Skeletal muscle satellite cell (primary cell): Measurements from ENCODE around the gene EHF. TPM values are rescaled to one million over a fixed set of nuclear protein-coding genes. Genes with fewer than 3 reads are reported as not detected.

Experiments
- H3K27me3 ChIP-seq: 2 replicates; pipeline ENCODE4 v1.7.0; 2013; ENCODE audit warnings: low read length; ENCODE audit not compliant: control insufficient read depth, insufficient read depth
- H3K36me3 ChIP-seq: 2 replicates; pipeline ENCODE4 v1.7.0; 2013; ENCODE audit warnings: mild to moderate bottlenecking, control low read depth, low read length; ENCODE audit not compliant: insufficient read depth
- H3K4me1 ChIP-seq: 2 replicates; pipeline ENCODE4 v1.7.0; 2013; ENCODE audit warnings: low read length; ENCODE audit not compliant: control insufficient read depth, insufficient read depth
- H3K4me2 ChIP-seq: 2 replicates; pipeline ENCODE4 v1.7.0; 2013; ENCODE audit warnings: mild to moderate bottlenecking, low read length
- H3K4me3 ChIP-seq: 2 replicates; pipeline ENCODE4 v1.7.0; 2013; ENCODE audit warnings: low read length
- H3K9ac ChIP-seq: 2 replicates; pipeline ENCODE4 v1.7.0; 2013; ENCODE audit warnings: mild to moderate bottlenecking, low read depth, low read length, moderate library complexity
- H3K9me3 ChIP-seq: replicated peaks from 2 replicates; pipeline ENCODE4 v1.7.0; 2013; ENCODE audit warnings: mild to moderate bottlenecking, control low read depth, low read length
- total RNA-seq: library from RNA; depleted of rRNA; stranded (reverse); fragments of >200 nt; gene quantifications from 2 replicates; pipeline ENCODE4 v1.2.3, GENCODE V29; 2012; rRNA removed

The EHF gene
- total RNA-seq, result not detected in 2 replicates

GRCh38 chr11:34620820-34621792 is at the start of gene EHF:
EHF (plus strand) TSS chr11:34621093; CDS start chr11:34642631, 21,538 bp downstream.
- Histone ChIP-seq H3K36me3 (no peaks in the 10 kb centered on the region), H3K9ac (no peak within 1 kb of the TSS), H3K27me3 (no peaks in the 10 kb centered on the region), H3K4me2 (no peak within 1 kb of the TSS), H3K4me1 (peaks cover 6% of the 10 kb centered on the region), H3K9me3 (no peaks in the 10 kb centered on the region), H3K4me3 (no peak within 1 kb of the TSS)

DNA sequence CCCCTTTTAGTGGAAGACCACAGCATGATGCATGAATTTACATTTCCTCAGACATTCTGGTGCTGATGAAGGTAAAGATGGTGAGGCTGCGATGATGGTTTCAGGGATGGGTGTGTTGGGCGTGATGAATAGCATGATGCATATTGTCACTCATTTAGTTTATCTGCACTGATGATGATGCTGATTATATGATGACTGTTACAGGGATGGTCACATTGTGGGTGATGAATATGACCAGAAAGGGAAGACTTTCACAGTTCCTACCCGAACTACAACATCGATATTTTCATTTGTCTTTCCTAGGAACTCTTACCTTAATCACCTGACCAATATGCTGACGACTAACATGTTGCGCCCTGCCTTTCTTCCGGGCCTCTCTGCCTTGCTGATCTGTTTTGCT is 47.4 kb upstream of the EHF start:
- H3K27me3 ChIP-seq, result peaks cover 76% of the 10 kb centered on the region
- no peak overlapping the region for H3K9ac ChIP-seq
- no peaks in the 10 kb centered on the region for H3K4me1 ChIP-seq
- no peak overlapping the region for H3K4me3 ChIP-seq
- no peak overlapping the region for H3K4me2 ChIP-seq
- H3K36me3 ChIP-seq, result no peaks in the 10 kb centered on the region
- H3K9me3 ChIP-seq, result no peaks in the 10 kb centered on the region

- no peak overlapping the region for H3K9ac ChIP-seq
- peaks cover 85% of the 10 kb centered on the region for H3K27me3 ChIP-seq
- H3K36me3 ChIP-seq, result no peaks in the 10 kb centered on the region
- no peaks in the 10 kb centered on the region for H3K9me3 ChIP-seq
- H3K4me1 ChIP-seq, result no peaks in the 10 kb centered on the region
- H3K4me3 ChIP-seq, result no peak overlapping the region
- no peak overlapping the region for H3K4me2 ChIP-seq
Observed at GRCh38 chr11:34575261-34575660, 45.6 kb upstream of the EHF start.

- no peaks in the 10 kb centered on the region for H3K36me3 ChIP-seq
- no peak overlapping the region for H3K4me2 ChIP-seq
- no peaks in the 10 kb centered on the region for H3K4me1 ChIP-seq
- H3K4me3 ChIP-seq, result no peak overlapping the region
- no peak overlapping the region for H3K9ac ChIP-seq
- no peaks in the 10 kb centered on the region for H3K9me3 ChIP-seq
- H3K27me3 ChIP-seq, result peaks cover 85% of the 10 kb centered on the region
Observed at GRCh38 chr11:34575671-34576070, 45.2 kb upstream of the EHF start.

DNA sequence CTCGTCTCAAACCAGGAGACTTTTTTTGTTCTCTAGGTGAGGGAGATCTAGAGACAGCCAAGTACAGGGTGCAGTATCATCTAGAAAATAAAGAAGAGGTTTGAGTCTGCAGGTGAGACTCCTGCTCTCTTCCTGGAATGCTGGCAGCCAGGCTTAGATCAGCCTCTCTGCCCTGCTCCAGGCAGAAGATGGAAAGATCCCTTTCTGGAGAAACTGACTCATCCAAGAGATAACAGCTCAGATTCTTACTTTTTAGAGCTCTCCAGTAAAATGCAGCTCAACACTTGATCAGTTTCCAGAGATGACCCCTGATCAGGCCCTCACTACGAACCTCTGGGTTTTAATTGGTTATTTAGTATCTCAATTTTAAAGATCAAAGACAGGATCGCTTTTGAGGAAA is 44.6 kb upstream of the EHF start:
- Histone ChIP-seq H3K4me1 (no peaks in the 10 kb centered on the region), H3K4me3 (no peak overlapping the region), H3K36me3 (no peaks in the 10 kb centered on the region), H3K9me3 (no peaks in the 10 kb centered on the region), H3K4me2 (no peak overlapping the region), H3K9ac (no peak overlapping the region), H3K27me3 (peaks cover 89% of the 10 kb centered on the region)

DNA sequence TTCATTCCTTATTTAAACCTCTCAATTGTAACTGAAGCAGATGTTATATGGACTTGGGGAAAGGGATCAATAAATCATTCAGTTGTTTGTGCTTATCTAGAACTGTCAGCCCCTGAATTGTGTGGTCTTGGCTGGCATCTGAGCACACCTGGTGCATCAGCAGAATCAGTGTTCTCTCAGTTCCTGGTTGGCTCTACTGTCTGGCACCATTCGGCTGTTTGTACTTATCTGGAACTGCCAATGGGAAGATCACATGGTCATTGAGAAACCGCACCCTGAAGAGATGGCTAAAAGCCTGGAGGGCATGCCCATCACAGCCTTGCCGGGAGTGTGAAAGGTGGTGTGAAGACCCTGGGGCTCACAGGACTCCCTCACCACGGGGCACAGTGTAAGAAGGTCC is 37.1 kb upstream of the EHF start:
- H3K4me3 ChIP-seq, result no peak overlapping the region
- no peak overlapping the region for H3K4me2 ChIP-seq
- no peaks in the 10 kb centered on the region for H3K36me3 ChIP-seq
- no peaks in the 10 kb centered on the region for H3K9me3 ChIP-seq
- H3K27me3 ChIP-seq, result peaks cover 47% of the 10 kb centered on the region
- H3K9ac ChIP-seq, result no peak overlapping the region
- peaks cover 6% of the 10 kb centered on the region for H3K4me1 ChIP-seq

- Histone ChIP-seq H3K9ac (no peak overlapping the region), H3K36me3 (no peaks in the 10 kb centered on the region), H3K4me1 (peaks cover 6% of the 10 kb centered on the region), H3K9me3 (no peaks in the 10 kb centered on the region), H3K27me3 (peaks cover 32% of the 10 kb centered on the region), H3K4me2 (no peak overlapping the region), H3K4me3 (no peak overlapping the region)
Observed at GRCh38 chr11:34585304-34585734, 35.6 kb upstream of the EHF start.

DNA sequence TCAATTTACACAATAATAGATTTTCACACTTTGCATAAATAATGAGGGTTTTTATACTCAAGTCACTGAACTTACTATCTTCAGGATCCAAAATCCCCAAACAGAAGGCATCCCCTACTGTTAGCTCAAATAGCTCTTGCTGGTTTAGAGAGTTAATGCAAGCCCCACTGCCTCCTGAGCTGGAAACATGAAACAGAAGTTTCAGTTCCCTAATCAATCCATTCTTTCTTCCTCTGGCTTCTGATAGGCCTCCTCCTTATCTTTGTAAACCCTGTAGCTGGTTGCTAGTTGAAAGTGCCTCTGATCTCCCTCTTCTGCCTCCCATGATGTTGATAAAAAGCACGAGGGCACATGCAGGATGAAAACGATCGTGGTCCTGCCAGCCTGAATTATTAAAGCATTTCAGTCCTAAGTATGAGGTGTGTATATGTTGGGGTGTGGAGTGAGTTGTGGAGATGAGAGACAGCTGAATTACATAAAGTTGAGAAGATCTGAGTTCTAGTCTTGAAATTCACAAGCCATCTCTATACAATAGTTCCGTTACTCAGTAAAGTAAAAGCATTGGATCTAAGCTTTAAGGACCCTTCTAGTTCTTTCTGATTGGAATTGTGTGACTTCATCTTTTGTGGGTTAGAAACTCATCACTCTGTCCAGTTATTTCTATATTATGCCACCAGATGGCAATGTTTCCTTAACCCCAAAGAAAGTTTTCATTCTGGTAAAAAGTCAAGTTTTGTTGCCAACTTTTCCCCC is 35.0 kb upstream of the EHF start:
- H3K4me2 ChIP-seq, result peak overlapping the region; percentile 68
- no peaks in the 10 kb centered on the region for H3K9me3 ChIP-seq
- peak overlapping the region; percentile 39 for H3K4me3 ChIP-seq
- peaks cover 26% of the 10 kb centered on the region for H3K27me3 ChIP-seq
- H3K9ac ChIP-seq, result no peak overlapping the region
- H3K36me3 ChIP-seq, result no peaks in the 10 kb centered on the region
- peaks cover 6% of the 10 kb centered on the region for H3K4me1 ChIP-seq

DNA sequence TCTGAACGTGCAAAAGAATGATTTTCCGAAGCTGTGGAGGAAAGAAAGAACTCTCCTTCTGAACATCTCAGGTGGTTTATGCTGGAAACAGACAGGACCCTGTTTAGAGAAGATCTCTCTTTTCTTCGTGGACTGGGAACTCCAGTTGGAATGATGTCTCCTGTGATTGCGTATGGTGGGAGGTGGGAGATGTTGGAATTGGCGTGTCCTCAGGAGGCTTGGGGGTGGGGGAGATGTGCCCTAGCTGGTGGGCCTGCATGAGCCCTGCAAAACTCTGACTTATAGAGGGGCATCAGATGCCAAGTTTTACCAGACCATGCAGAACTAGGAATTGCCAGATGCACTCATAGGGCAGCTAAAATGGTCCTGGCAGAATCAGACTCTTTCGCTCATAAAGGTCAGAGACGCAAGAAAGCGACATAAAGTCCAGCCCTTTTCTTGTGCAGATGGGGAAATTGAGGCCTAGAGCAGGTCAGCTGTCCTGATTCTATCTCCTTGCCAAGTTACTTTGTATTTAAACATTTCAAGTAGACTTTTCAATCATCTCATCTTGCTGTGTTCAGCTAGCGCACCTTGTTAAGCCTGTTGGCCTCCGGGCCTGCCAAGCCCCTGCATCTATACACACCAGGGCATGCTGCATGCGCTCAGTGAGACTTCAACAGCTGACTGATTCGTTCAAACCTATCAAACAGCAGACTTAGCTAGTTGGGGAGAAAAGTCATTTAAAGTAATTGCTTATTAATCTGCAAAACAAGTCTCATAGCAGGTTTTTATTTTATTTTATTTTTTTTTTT is 34.2 kb upstream of the EHF start:
- H3K9ac ChIP-seq, result no peak overlapping the region
- peak overlapping the region; percentile 68 for H3K4me2 ChIP-seq
- peak overlapping the region; percentile 39 for H3K4me3 ChIP-seq
- peaks cover 6% of the 10 kb centered on the region for H3K4me1 ChIP-seq
- peaks cover 18% of the 10 kb centered on the region for H3K27me3 ChIP-seq
- H3K9me3 ChIP-seq, result no peaks in the 10 kb centered on the region
- H3K36me3 ChIP-seq, result no peaks in the 10 kb centered on the region

- H3K4me3 ChIP-seq, result no peak overlapping the region
- peaks cover 6% of the 10 kb centered on the region for H3K4me1 ChIP-seq
- no peaks in the 10 kb centered on the region for H3K36me3 ChIP-seq
- no peak overlapping the region for H3K4me2 ChIP-seq
- H3K9me3 ChIP-seq, result no peaks in the 10 kb centered on the region
- no peak overlapping the region for H3K9ac ChIP-seq
- peaks cover 12% of the 10 kb centered on the region for H3K27me3 ChIP-seq
Observed at GRCh38 chr11:34587282-34587677, 33.6 kb upstream of the EHF start.

- peaks cover 4% of the 10 kb centered on the region for H3K9me3 ChIP-seq
- H3K4me1 ChIP-seq, result peaks cover 6% of the 10 kb centered on the region
- no peak overlapping the region for H3K4me2 ChIP-seq
- no peak overlapping the region for H3K4me3 ChIP-seq
- no peak overlapping the region for H3K9ac ChIP-seq
- H3K36me3 ChIP-seq, result no peaks in the 10 kb centered on the region
- peaks cover 11% of the 10 kb centered on the region for H3K27me3 ChIP-seq
Observed at GRCh38 chr11:34588023-34588422, 32.9 kb upstream of the EHF start.
